GM19372 (cell line): ENCODE measurements around the gene UGT1A1.

ENCODE experiments used
- ATAC-seq: cut with Tn5 transposase; IDR thresholded peaks from one replicate; pipeline ENCODE4 v1.9.1; 2021; ENCODE audit warnings: mild to moderate bottlenecking, low read depth, moderate library complexity; ENCODE audit not compliant: unreplicated experiment

The UGT1A1 gene

DNA sequence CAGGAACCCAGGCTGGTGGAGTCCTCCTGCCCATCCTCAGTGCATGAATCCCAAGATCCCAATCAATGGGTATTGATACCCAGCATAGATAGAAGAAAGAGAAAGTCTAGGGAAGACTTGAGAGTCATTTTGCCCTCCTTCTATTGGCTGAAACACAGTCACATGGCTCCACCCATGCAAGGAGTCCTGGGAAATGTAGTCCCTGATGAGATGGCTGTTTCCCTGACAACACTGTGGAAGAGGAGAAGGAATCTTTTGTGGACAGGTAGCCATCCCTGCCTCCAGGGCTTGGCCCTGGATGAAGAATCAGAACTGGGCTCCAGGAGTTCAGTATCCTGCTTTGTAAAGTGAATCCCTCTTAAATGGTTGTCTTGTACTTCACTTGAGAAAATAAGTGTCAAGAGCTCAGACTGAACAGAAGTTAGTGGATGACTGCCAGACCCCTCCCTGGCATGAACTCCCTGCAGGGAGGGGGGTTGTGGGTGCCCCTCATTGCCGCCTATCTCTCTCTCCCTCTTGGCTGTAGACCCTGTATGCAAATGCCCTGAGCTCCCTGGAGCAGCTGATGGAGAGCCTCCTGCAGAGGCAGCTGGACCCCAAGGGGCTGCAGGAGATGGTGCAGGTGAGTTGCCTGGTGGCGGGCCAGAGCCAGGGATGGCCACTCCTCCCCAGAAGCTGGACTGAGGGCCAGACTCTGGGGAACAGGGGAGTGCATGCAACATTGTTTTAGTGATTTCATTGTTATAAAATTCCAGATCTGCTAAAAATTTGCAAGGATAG lies 54.2 kb downstream of the UGT1A1 start:
- ATAC-seq = no peak

GRCh38 chr2:233815861-233816260 lies 55.8 kb downstream of the UGT1A1 start:
- ATAC-seq = no peak

DNA sequence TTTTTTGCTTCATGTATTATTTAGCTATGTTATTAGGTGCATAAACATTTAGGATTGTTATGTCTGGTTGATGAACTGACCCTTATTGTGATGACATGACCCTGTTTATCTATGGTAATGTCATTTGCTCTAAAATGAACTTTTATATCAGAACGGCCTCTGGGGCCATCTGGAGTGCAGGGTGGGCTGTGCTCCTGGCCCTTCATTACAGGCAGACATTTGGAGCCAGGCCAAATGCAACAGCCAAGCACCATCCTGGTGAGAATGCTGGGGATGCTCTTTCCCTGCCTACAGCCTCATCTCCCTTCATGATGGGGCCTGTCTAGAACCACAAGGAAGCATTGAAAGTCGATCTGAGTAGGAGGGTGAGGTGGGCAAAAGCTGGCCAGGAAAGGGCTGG lies 56.3 kb downstream of the UGT1A1 start:
- no peak for ATAC-seq

- no peak for ATAC-seq
These were observed 56.7 kb downstream of the UGT1A1 start for GRCh38 chr2:233816771-233817170.

DNA sequence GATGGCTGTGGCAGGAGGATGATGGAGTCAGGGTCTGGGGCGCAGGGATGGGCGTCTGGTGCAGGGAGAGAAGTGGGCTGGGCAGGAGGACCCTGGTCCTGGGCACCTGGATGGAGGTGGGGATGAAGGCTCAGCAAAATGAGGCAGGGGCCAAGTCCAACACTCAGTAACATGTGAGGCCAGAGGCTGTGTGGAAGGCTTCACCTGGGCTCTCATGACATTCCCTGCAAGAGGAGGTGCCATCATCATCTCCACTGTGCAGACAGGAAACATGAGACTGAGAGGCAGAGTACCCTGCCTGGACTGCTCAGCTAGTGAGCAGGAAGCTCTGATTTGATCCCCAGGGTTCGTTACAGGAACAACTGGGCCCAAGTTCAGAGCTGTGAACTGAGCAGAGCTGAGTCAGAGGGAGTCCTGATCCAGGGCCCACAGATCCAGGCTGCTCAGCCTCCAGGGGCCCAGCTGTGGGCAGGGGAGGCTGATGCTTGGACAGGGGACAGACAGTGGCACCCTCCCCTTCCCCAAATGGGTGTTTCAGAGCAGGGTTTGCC lies 57.4 kb downstream of the UGT1A1 start:
- ATAC-seq = no peak

- ATAC-seq = no peak
These were observed 58.0 kb downstream of the UGT1A1 start for GRCh38 chr2:233817995-233818638.

- no peak for ATAC-seq
These were observed 58.9 kb downstream of the UGT1A1 start for GRCh38 chr2:233818639-233819621.

GRCh38 chr2:233819884-233820773 lies 60.1 kb downstream of the UGT1A1 start:
- no peak for ATAC-seq

GRCh38 chr2:233820774-233821105 lies 60.7 kb downstream of the UGT1A1 start:
- no peak for ATAC-seq

DNA sequence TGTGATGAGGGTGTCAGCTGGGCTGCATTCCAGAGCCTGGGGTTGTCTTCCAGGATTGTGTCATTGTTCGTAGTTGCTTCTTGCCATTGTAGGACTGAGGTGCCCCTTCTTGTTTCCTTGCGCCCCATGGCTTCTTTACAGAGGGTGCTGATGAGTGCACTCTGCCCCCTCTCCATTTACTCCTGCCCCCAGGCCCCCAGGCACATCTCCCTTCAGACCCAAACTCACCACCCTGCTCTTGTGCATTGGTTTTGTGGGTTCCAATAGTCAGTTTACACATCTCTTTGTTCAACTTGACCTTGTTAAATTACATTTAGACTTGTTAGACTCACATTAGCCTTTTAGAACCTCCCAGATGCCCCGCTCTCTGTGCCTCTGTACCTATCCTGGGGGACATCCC lies 61.1 kb downstream of the UGT1A1 start:
- ATAC-seq = no peak

GRCh38 chr2:233821709-233822100 lies 61.6 kb downstream of the UGT1A1 start:
- ATAC-seq = no peak

- ATAC-seq = no peak
These were observed 62.2 kb downstream of the UGT1A1 start for GRCh38 chr2:233822101-233822771.
